ENCODE results near the gene ALLC. TPM values are rescaled to one million over a fixed set of nuclear protein-coding genes. Genes with fewer than 3 reads are reported as not detected.
A peak's percentile ranks its signal among the peaks of the same experiment; 100 is the strongest.

The ALLC gene
- polyA plus RNA-seq, 1 of the 3 experiments (the other 2 are of a cell fraction): not detected

DNA sequence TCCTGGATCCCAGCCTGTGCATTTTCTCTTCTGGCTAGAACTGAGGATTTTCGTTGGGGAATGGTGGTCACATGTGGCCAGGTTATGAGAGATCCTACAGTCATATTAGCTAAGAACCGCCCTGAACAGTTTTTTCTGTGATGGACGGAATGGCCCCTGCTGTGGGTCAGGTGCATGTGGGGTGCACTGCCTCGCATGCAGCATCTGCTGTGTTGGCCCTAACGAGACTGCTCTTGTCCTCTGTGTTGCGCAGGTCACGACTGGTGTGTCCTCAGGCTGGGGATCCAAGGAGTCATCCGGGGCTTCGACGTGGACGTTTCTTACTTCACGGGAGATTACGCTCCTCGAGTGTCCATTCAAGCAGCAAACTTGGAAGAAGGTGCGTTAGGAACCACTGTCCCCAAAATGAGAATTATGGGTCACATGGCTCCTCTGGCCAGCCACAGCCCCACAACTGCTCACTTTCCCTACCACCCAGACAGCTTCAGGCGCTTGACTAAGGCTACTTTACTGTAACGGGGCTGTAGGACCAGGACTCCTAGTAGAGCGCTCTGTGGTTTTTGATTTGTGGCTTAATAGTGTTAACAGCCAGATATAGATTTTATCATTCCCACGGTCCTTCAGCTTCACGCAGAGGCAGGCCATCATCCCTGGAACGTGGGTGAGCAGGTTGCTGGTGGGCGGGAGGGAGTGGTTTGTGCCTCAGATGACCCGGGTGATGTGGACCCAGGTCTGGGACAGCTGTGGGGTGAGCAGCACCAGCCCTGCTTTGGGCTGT, 21.8 kb downstream of the ALLC start:
- CTCF ChIA-PET: interaction anchor here (0.9 to 2.7 kb wide), 3 partner anchors 12 to 128 kb away, joined by 3 to 9 read pairs (median 3); no protein-coding TSS in a partner anchor

DNA sequence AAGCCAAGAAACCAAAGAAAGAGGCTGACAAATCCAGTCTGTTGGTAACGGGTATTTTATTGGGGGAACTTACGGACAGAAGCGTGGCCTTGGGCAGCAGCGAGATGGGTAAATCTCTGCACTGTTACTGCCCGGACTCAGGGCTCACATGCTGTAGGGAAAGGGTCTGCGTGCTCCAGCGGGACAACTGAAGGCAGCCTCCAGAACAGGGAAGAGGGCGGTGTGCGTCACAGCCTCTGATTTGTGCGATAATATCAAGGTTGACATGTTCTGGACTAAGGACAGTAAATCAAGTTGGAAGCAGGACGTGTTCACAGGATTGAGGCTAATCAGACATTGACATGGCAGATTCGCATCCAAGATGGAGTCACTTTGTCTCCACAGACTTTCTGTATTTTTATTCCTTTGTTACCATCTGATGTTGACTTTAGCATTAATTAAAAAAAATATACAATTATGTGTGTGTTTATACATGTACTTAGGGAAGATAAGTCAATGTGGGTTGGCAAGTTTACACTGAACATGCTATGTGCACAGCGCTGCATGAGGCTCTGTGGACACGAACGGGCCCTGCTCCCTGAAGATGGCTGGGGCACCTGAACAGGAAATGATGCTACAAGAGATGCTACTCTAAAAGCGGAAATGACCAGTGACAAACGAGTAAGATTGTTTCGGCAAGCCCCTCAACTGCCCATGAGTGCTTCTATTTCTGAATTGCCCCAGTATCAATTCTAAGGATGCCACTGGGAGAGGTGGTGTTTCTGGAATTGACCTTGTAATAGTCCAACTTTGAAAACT, 22.7 kb downstream of the ALLC start:
- Histone ChIP-seq H3K27me3 (ENCODE audit: insufficient read depth) (no peaks in the 10 kb centered on the region; the same call in 1 of the 2 replicates), H3K79me2 (ENCODE audit: insufficient read depth) (no peaks in the 10 kb centered on the region), H3K27ac (ENCODE audit: low read depth in 2 of 2, low read length in 1 of 2) (no peak overlapping the region), H3F3A (replicated peaks; ENCODE audit: insufficient read depth) (no peaks in the 10 kb centered on the region), H3K9me3 (no peaks in the 10 kb centered on the region), H3K4me1 (ENCODE audit: control insufficient read depth in 1 of 2, insufficient read depth in 2 of 2, low read depth in 1 of 2, low read length in 1 of 2) (peaks cover 0 to 13% of the 10 kb centered on the region in 2 experiments; a peak in 1 of 4 replicates), H4K20me1 (ENCODE audit: insufficient read depth) (no peaks in the 10 kb centered on the region), H3K4me3 (ENCODE audit: low read depth in 2 of 2, low read length in 1 of 2) (no peak overlapping the region), H3K36me3 (replicated peaks in 1 of 2; ENCODE audit: control insufficient read depth in 1 of 2, insufficient read depth in 2 of 2, low read length in 1 of 2) (no peaks in the 10 kb centered on the region), H3K9me2 (no peaks in the 10 kb centered on the region), H3K9ac (no peak overlapping the region), H3K4me2 (no peak overlapping the region), H2AFZ (ENCODE audit: low read depth) (no peak overlapping the region)
- 60% methylated on average over 18 of the region's 18 CpGs for WGBS (ENCODE audit: low lambda C conversion rate)
- ChIA-PET CTCF (no interaction called here), POLR2A (no interaction called here)
- TF ChIP-seq NRF1 (IDR thresholded peaks at IDR 0.05; ENCODE audit: low read depth, low read length) (no peak), TAF1 (IDR thresholded peaks at IDR 0.05; ENCODE audit: borderline replicate concordance, low read depth, low read length) (no peak), RAD21 (IDR thresholded peaks at IDR 0.05; ENCODE audit: low read length) (no peak), TEAD4 (IDR thresholded peaks at IDR 0.05; ENCODE audit: borderline replicate concordance, insufficient read depth) (no peak), GATA2 (CRISPR knock-in tag; IDR thresholded peaks at IDR 0.05) (no peak), POLR2AphosphoS5 (IDR thresholded peaks at IDR 0.05; ENCODE audit: low read depth, low read length) (no peak), FOXM1 (IDR thresholded peaks at IDR 0.05; ENCODE audit: low read depth) (no peak), NFIC (IDR thresholded peaks at IDR 0.05; ENCODE audit: borderline replicate concordance) (no peak), YY1 (IDR thresholded peaks at IDR 0.05; ENCODE audit: low read depth) (no peak), REST (IDR thresholded peaks at IDR 0.05; ENCODE audit: low read depth, low read length) (no peak)
- TF ChIP-seq, protein P1, sequence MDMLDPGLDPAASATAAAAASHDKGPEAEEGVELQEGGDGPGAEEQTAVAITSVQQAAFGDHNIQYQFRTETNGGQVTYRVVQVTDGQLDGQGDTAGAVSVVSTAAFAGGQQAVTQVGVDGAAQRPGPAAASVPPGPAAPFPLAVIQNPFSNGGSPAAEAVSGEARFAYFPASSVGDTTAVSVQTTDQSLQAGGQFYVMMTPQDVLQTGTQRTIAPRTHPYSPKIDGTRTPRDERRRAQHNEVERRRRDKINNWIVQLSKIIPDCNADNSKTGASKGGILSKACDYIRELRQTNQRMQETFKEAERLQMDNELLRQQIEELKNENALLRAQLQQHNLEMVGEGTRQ (IDR thresholded peaks at IDR 0.05; ENCODE audit: borderline replicate concordance, low read depth, low read length): no peak
- no peak for DNase-seq

More for the DNA sequence above, 21.8 kb downstream of the ALLC start:
- no peaks in the 10 kb centered on the region for H3K9me2 ChIP-seq
- H3K4me2 ChIP-seq: no peak overlapping the region
- no peak for DNase-seq
- WGBS (ENCODE audit: low lambda C conversion rate): 38% methylated on average over 20 of the region's 23 CpGs
- no peaks in the 10 kb centered on the region; the same call in 1 of the 2 replicates for H3K27me3 ChIP-seq (ENCODE audit: insufficient read depth)
- no peaks in the 10 kb centered on the region for H3K9me3 ChIP-seq
- H3K36me3 ChIP-seq (replicated peaks in 1 of 2; ENCODE audit: control insufficient read depth in 1 of 2, insufficient read depth in 2 of 2, low read length in 1 of 2): no peaks in the 10 kb centered on the region
- peaks cover 0 to 13% of the 10 kb centered on the region in 2 experiments; a peak in 1 of 4 replicates for H3K4me1 ChIP-seq (ENCODE audit: control insufficient read depth in 1 of 2, insufficient read depth in 2 of 2, low read depth in 1 of 2, low read length in 1 of 2)
- POLR2A ChIA-PET: no interaction called here
- no peak overlapping the region for H2AFZ ChIP-seq (ENCODE audit: low read depth)
- H3K9ac ChIP-seq: no peak overlapping the region
- TF ChIP-seq GATA2 (CRISPR knock-in tag; IDR thresholded peaks at IDR 0.05) (peak; percentile 54; the same call in 1 of the 2 replicates), CHD2 (IDR thresholded peaks at IDR 0.05; ENCODE audit: low read length, partially characterized antibody) (no peak)
- H3F3A ChIP-seq (replicated peaks; ENCODE audit: insufficient read depth): no peaks in the 10 kb centered on the region
- no peaks in the 10 kb centered on the region for H3K79me2 ChIP-seq (ENCODE audit: insufficient read depth)
- no peaks in the 10 kb centered on the region for H4K20me1 ChIP-seq (ENCODE audit: insufficient read depth)
- H3K27ac ChIP-seq (ENCODE audit: low read depth in 2 of 2, low read length in 1 of 2): no peak overlapping the region
- no peak overlapping the region for H3K4me3 ChIP-seq (ENCODE audit: low read depth in 2 of 2, low read length in 1 of 2)
